HL-60 (cell line): ENCODE results near the gene PNMT.

Source experiments
- DNase-seq, 2 experiments: peaks; one replicate each; pipeline ENCODE4 v3.0.0-alpha.2; 2010 to 2020; ENCODE audit warnings: low read depth in 1 of 2, low spot score in 1 of 2
- H3K27ac ChIP-seq: fragments of 250-450 bp; sonication (Bioruptor Pico); replicated peaks from 2 replicates; pipeline ENCODE4 v1.5.1; 2020; ENCODE audit warnings: mild to moderate bottlenecking, moderate library complexity
- H3K27me3 ChIP-seq: fragments of 250-450 bp; sonication (Bioruptor Pico); 2 replicates; pipeline ENCODE4 v1.5.1; 2021; ENCODE audit warnings: mild to moderate bottlenecking, moderate library complexity; ENCODE audit not compliant: insufficient read depth, poor library complexity, severe bottlenecking
- H3K4me3 ChIP-seq: replicated peaks from 2 replicates; pipeline ENCODE4 v1.5.1; 2011; ENCODE audit warnings: mild to moderate bottlenecking, control low read depth, low read length; ENCODE audit not compliant: insufficient read depth
- CTCF ChIP-seq: IDR thresholded peaks from one replicate; pipeline ENCODE4 v1.5.1; 2011; ENCODE audit warnings: low read length, control low read depth, inconsistent platforms; ENCODE audit not compliant: insufficient read depth
- GABPA ChIP-seq: IDR thresholded peaks from 2 replicates; pipeline ENCODE4 v1.6.1; 2012; ENCODE audit warnings: low read depth
- POLR2AphosphoS5 ChIP-seq: IDR thresholded peaks from 2 replicates; pipeline ENCODE4 v1.6.1; 2012; ENCODE audit warnings: low read depth
- REST ChIP-seq: IDR thresholded peaks from 2 replicates; pipeline ENCODE4 v1.6.1; 2012; ENCODE audit warnings: low read depth; ENCODE audit not compliant: insufficient replicate concordance
- SPI1 ChIP-seq: IDR thresholded peaks from 2 replicates; pipeline ENCODE4 v1.6.1; 2012; ENCODE audit warnings: low read depth, mild to moderate bottlenecking, borderline replicate concordance

Gene PNMT

GRCh38 chr17:39673335-39674081 lies 5.3 kb downstream of the PNMT start:
- H3K4me3 ChIP-seq = no peak overlapping the region
- TF ChIP-seq REST (no peak), POLR2AphosphoS5 (no peak), CTCF (no peak), SPI1 (no peak), GABPA (no peak)
- DNase-seq = no peak
- H3K27me3 ChIP-seq = peaks cover 23% of the 10 kb centered on the region
- H3K27ac ChIP-seq = no peak overlapping the region

- Histone ChIP-seq H3K27me3 (peaks cover 17% of the 10 kb centered on the region), H3K27ac (no peak overlapping the region), H3K4me3 (no peak overlapping the region)
- TF ChIP-seq REST (no peak), CTCF (no peak), POLR2AphosphoS5 (no peak), GABPA (no peak), SPI1 (no peak)
- no peak for DNase-seq
Observed at GRCh38 chr17:39674179-39674578, 5.9 kb downstream of the PNMT start.

- Histone ChIP-seq H3K27me3 (peaks cover 11% of the 10 kb centered on the region), H3K4me3 (no peak overlapping the region), H3K27ac (no peak overlapping the region)
- no peak for DNase-seq
- no peak for TF ChIP-seq REST
- no peak for TF ChIP-seq SPI1
Observed at GRCh38 chr17:39674702-39675389, 6.6 kb downstream of the PNMT start.
